Skin of body (tissue), 2 donors: ENCODE results near the gene HCFC1R1. TPM values are rescaled to one million over a fixed set of nuclear protein-coding genes. Genes with fewer than 3 reads are reported as not detected.

ENCODE experiments used
- DNase-seq: peaks from one replicate; lab custom pipeline; 2025; lab: John Stamatoyannopoulos, UW
- total RNA-seq: library from RNA; depleted of rRNA; stranded (reverse); fragments of >200 nt; gene quantifications from one replicate; pipeline ENCODE4 v1.2.3, GENCODE V29; 2014

Gene HCFC1R1
- total RNA-seq, 1 donor from 2014 or later, result 15.4 TPM

GRCh38 chr16:3035972-3036725 is 12.4 kb upstream of the HCFC1R1 start:
- no peak for DNase-seq

- DNase-seq, result no peak
Measured at GRCh38 chr16:3035289-3035971, 11.7 kb upstream of the HCFC1R1 start.

- DNase-seq, result no peak
Measured at GRCh38 chr16:3032624-3033023, 8.9 kb upstream of the HCFC1R1 start.

GRCh38 chr16:3030222-3031212 is 6.8 kb upstream of the HCFC1R1 start:
- DNase-seq, result no peak

GRCh38 chr16:3029491-3030221 is 5.9 kb upstream of the HCFC1R1 start:
- no peak for DNase-seq

- no peak for DNase-seq
Measured at GRCh38 chr16:3028716-3029319, 5.1 kb upstream of the HCFC1R1 start.

- DNase-seq, result peak; percentile 19
Measured at GRCh38 chr16:3027983-3028715, 4.4 kb upstream of the HCFC1R1 start.

- no peak for DNase-seq
Measured at GRCh38 chr16:3027489-3027795, 3.7 kb upstream of the HCFC1R1 start.

- DNase-seq, result no peak
Measured at GRCh38 chr16:3026609-3027488, 3.1 kb upstream of the HCFC1R1 start.

- no peak for DNase-seq
Measured at GRCh38 chr16:3026003-3026378, 2.2 kb upstream of the HCFC1R1 start.

- no peak for DNase-seq
Measured at GRCh38 chr16:3025032-3026002, 1.6 kb upstream of the HCFC1R1 start.

GRCh38 chr16:3023415-3023668 is 400 bp downstream of the HCFC1R1 start:
- DNase-seq, result peak; percentile 29

GRCh38 chr16:3022684-3023414 is 893 bp downstream of the HCFC1R1 start:
- no peak for DNase-seq

- DNase-seq, result peak; percentile 86
Measured at GRCh38 chr16:3022208-3022683, 1.5 kb downstream of the HCFC1R1 start.

GRCh38 chr16:3021449-3022207 is 2.1 kb downstream of the HCFC1R1 start:
- DNase-seq, result peak; percentile 52

GRCh38 chr16:3020604-3021448 is 2.9 kb downstream of the HCFC1R1 start:
- peak; percentile 77 for DNase-seq
